ENCODE measurements around the gene MOCOS. TPM values are rescaled to one million over a fixed set of nuclear protein-coding genes. Genes with fewer than 3 reads are reported as not detected.
A peak's percentile ranks its signal among the peaks of the same experiment; 100 is the strongest.

Gene MOCOS
- total RNA-seq, 1 experiment from 2014 or later: 4.2 TPM

DNA sequence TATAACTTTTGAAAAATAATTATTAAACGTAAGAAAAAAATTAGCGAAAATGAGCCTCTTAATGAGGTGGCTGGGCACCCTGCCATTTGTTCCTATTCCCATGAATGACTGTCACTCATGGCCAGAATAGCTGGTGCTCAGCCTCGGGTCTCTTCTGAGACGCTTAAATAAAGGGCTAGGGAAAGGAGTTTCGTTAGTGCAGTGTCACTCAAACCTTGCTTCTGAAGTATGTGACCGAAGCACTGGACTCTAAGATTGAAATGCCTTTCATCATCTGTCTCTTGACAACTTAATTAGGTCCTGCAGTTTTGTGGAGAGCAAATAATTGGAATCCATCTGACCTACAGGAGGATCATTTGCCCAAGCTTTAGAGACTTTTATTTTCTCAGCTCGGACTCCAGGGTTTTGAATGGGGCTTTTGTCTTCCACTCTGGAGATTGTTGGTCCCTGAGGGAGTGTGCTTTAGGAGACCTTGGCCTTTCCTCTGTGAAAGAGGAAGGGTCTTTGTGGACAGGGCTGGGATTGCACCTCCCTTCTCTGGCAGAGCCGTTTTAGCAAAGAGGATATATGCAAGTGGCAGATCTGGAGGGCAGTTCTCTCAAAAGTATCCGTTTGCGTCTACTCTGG, 67.9 kb downstream of the MOCOS start:
- Mint-ChIP-seq H3K36me3 (no peaks in the 10 kb centered on the region), H3K27ac (peak overlapping the region; percentile 61; the same call in 1 of the 2 replicates), H3K4me3 (no peak overlapping the region), H3K4me1 (no peaks in the 10 kb centered on the region), H3K27me3 (ENCODE audit: low read depth) (no peaks in the 10 kb centered on the region), H3K9me3 (no peaks in the 10 kb centered on the region)
- no peak for TF ChIP-seq ZNF396 (CRISPR knock-in tag; IDR thresholded peaks at IDR 0.05; ENCODE audit: borderline replicate concordance)
- no peak for TF ChIP-seq CREB1 (CRISPR knock-in tag; IDR thresholded peaks at IDR 0.05)
- TF ChIP-seq RELA (CRISPR knock-in tag; IDR thresholded peaks at IDR 0.05; ENCODE audit: borderline replicate concordance): no peak
- TF ChIP-seq, protein P1, sequence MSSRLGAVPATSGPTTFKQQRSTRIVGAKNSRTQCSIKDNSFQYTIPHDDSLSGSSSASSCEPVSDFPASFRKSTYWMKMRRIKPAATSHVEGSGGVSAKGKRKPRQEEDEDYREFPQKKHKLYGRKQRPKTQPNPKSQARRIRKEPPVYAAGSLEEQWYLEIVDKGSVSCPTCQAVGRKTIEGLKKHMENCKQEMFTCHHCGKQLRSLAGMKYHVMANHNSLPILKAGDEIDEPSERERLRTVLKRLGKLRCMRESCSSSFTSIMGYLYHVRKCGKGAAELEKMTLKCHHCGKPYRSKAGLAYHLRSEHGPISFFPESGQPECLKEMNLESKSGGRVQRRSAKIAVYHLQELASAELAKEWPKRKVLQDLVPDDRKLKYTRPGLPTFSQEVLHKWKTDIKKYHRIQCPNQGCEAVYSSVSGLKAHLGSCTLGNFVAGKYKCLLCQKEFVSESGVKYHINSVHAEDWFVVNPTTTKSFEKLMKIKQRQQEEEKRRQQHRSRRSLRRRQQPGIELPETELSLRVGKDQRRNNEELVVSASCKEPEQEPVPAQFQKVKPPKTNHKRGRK (CRISPR knock-in tag; IDR thresholded peaks at IDR 0.05; ENCODE audit: borderline replicate concordance): no peak
- no peak for TF ChIP-seq ESRRA (CRISPR knock-in tag; IDR thresholded peaks at IDR 0.05; ENCODE audit: borderline replicate concordance)
- TF ChIP-seq NR1H2 (CRISPR knock-in tag; IDR thresholded peaks at IDR 0.05): no peak
- TF ChIP-seq, protein P2, sequence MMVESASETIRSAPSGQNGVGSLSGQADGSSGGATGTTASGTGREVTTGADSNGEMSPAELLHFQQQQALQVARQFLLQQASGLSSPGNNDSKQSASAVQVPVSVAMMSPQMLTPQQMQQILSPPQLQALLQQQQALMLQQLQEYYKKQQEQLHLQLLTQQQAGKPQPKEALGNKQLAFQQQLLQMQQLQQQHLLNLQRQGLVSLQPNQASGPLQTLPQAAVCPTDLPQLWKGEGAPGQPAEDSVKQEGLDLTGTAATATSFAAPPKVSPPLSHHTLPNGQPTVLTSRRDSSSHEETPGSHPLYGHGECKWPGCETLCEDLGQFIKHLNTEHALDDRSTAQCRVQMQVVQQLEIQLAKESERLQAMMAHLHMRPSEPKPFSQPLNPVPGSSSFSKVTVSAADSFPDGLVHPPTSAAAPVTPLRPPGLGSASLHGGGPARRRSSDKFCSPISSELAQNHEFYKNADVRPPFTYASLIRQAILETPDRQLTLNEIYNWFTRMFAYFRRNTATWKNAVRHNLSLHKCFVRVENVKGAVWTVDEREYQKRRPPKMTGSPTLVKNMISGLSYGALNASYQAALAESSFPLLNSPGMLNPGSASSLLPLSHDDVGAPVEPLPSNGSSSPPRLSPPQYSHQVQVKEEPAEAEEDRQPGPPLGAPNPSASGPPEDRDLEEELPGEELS (CRISPR knock-in tag; IDR thresholded peaks at IDR 0.05): no peak
- TF ChIP-seq ELF4 (CRISPR knock-in tag; IDR thresholded peaks at IDR 0.05; ENCODE audit: low read depth): no peak
- no peak for TF ChIP-seq NFYB (CRISPR knock-in tag; conservative IDR thresholded peaks at IDR 0.05; ENCODE audit: low read depth)
- no peak for TF ChIP-seq TEAD4 (CRISPR knock-in tag; IDR thresholded peaks at IDR 0.05)
- TF ChIP-seq, protein P3, sequence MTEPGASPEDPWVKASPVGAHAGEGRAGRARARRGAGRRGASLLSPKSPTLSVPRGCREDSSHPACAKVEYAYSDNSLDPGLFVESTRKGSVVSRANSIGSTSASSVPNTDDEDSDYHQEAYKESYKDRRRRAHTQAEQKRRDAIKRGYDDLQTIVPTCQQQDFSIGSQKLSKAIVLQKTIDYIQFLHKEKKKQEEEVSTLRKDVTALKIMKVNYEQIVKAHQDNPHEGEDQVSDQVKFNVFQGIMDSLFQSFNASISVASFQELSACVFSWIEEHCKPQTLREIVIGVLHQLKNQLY (CRISPR knock-in tag; IDR thresholded peaks at IDR 0.05): no peak
- no peak for TF ChIP-seq ZNF263 (CRISPR knock-in tag; IDR thresholded peaks at IDR 0.05; ENCODE audit: low read depth)
- TF ChIP-seq, protein P4, sequence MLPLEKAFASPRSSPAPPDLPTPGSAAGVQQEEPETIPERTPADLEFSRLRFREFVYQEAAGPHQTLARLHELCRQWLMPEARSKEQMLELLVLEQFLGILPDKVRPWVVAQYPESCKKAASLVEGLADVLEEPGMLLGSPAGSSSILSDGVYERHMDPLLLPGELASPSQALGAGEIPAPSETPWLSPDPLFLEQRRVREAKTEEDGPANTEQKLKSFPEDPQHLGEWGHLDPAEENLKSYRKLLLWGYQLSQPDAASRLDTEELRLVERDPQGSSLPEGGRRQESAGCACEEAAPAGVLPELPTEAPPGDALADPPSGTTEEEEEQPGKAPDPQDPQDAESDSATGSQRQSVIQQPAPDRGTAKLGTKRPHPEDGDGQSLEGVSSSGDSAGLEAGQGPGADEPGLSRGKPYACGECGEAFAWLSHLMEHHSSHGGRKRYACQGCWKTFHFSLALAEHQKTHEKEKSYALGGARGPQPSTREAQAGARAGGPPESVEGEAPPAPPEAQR (CRISPR knock-in tag; IDR thresholded peaks at IDR 0.05): no peak
- no peak for TF ChIP-seq MXD4 (CRISPR knock-in tag; IDR thresholded peaks at IDR 0.05; ENCODE audit: borderline replicate concordance)
- TF ChIP-seq GTF2I (CRISPR knock-in tag; conservative IDR thresholded peaks at IDR 0.05): no peak
- TF ChIP-seq SOX15 (CRISPR knock-in tag; IDR thresholded peaks at IDR 0.05): no peak
- ATAC-seq: no peak; the same call in 1 of the 2 replicates
- CTCF ChIA-PET: interaction anchor here (0.6 kb wide), 1 partner anchor 583 kb away, joined by 5 read pairs; no protein-coding TSS in a partner anchor
- DNase-seq (ENCODE audit: low spot score): no peak
- POLR2A ChIA-PET: no interaction called here

DNA sequence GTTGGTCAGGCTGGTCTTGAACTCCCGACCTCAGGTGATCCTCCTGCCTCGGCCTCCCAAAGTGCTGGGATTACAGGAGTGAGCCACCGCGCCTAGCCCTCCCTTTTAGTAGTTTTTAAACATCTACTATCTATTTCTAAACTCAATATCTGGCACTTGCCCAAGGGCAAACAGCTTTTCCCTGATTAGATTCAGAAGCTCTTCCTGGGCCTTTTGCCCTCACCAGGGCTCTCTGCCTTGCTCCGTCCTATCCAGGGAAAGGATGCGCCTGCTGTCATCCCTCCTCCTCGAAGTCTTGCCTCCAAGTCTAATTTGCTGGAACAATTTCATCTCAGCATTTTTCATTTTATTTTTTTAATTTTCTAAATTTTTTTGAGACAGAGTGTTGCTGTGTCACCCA, 68.8 kb downstream of the MOCOS start:
- no peaks in the 10 kb centered on the region for H3K27me3 Mint-ChIP-seq (ENCODE audit: low read depth)
- CTCF ChIA-PET: no interaction called here
- TF ChIP-seq ESRRA (CRISPR knock-in tag; IDR thresholded peaks at IDR 0.05; ENCODE audit: borderline replicate concordance) (no peak), TEAD4 (CRISPR knock-in tag; IDR thresholded peaks at IDR 0.05) (no peak), CREB1 (CRISPR knock-in tag; IDR thresholded peaks at IDR 0.05) (no peak), ZNF317 (CRISPR knock-in tag; IDR thresholded peaks at IDR 0.05; ENCODE audit: borderline replicate concordance, low read depth) (no peak)
- TF ChIP-seq, protein P5, sequence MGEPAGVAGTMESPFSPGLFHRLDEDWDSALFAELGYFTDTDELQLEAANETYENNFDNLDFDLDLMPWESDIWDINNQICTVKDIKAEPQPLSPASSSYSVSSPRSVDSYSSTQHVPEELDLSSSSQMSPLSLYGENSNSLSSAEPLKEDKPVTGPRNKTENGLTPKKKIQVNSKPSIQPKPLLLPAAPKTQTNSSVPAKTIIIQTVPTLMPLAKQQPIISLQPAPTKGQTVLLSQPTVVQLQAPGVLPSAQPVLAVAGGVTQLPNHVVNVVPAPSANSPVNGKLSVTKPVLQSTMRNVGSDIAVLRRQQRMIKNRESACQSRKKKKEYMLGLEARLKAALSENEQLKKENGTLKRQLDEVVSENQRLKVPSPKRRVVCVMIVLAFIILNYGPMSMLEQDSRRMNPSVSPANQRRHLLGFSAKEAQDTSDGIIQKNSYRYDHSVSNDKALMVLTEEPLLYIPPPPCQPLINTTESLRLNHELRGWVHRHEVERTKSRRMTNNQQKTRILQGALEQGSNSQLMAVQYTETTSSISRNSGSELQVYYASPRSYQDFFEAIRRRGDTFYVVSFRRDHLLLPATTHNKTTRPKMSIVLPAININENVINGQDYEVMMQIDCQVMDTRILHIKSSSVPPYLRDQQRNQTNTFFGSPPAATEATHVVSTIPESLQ (CRISPR knock-in tag; IDR thresholded peaks at IDR 0.05): no peak
- TF ChIP-seq, protein P6, sequence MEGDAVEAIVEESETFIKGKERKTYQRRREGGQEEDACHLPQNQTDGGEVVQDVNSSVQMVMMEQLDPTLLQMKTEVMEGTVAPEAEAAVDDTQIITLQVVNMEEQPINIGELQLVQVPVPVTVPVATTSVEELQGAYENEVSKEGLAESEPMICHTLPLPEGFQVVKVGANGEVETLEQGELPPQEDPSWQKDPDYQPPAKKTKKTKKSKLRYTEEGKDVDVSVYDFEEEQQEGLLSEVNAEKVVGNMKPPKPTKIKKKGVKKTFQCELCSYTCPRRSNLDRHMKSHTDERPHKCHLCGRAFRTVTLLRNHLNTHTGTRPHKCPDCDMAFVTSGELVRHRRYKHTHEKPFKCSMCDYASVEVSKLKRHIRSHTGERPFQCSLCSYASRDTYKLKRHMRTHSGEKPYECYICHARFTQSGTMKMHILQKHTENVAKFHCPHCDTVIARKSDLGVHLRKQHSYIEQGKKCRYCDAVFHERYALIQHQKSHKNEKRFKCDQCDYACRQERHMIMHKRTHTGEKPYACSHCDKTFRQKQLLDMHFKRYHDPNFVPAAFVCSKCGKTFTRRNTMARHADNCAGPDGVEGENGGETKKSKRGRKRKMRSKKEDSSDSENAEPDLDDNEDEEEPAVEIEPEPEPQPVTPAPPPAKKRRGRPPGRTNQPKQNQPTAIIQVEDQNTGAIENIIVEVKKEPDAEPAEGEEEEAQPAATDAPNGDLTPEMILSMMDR (IDR thresholded peaks at IDR 0.05): no peak
- TF ChIP-seq, protein P7, sequence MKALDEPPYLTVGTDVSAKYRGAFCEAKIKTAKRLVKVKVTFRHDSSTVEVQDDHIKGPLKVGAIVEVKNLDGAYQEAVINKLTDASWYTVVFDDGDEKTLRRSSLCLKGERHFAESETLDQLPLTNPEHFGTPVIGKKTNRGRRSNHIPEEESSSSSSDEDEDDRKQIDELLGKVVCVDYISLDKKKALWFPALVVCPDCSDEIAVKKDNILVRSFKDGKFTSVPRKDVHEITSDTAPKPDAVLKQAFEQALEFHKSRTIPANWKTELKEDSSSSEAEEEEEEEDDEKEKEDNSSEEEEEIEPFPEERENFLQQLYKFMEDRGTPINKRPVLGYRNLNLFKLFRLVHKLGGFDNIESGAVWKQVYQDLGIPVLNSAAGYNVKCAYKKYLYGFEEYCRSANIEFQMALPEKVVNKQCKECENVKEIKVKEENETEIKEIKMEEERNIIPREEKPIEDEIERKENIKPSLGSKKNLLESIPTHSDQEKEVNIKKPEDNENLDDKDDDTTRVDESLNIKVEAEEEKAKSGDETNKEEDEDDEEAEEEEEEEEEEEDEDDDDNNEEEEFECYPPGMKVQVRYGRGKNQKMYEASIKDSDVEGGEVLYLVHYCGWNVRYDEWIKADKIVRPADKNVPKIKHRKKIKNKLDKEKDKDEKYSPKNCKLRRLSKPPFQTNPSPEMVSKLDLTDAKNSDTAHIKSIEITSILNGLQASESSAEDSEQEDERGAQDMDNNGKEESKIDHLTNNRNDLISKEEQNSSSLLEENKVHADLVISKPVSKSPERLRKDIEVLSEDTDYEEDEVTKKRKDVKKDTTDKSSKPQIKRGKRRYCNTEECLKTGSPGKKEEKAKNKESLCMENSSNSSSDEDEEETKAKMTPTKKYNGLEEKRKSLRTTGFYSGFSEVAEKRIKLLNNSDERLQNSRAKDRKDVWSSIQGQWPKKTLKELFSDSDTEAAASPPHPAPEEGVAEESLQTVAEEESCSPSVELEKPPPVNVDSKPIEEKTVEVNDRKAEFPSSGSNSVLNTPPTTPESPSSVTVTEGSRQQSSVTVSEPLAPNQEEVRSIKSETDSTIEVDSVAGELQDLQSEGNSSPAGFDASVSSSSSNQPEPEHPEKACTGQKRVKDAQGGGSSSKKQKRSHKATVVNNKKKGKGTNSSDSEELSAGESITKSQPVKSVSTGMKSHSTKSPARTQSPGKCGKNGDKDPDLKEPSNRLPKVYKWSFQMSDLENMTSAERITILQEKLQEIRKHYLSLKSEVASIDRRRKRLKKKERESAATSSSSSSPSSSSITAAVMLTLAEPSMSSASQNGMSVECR (CRISPR knock-in tag; IDR thresholded peaks at IDR 0.05; ENCODE audit: borderline replicate concordance): no peak

More for the DNA sequence above, 68.8 kb downstream of the MOCOS start:
- no peak for DNase-seq (ENCODE audit: low spot score)
- no peak for ATAC-seq
- Mint-ChIP-seq H3K4me1 (no peaks in the 10 kb centered on the region), H3K36me3 (no peaks in the 10 kb centered on the region), H3K4me3 (no peak overlapping the region), H3K9me3 (no peaks in the 10 kb centered on the region), H3K27ac (no peak overlapping the region)
- POLR2A ChIA-PET: no interaction called here
